Activated CD8-positive, alpha-beta T cell treated with anti-CD3 and anti-CD28 coated beads for 36 hours (primary cell): ENCODE measurements around the gene SVIL. TPM values are rescaled to one million over a fixed set of nuclear protein-coding genes. Genes with fewer than 3 reads are reported as not detected.

Source experiments
- ATAC-seq: fragments of 200-7000 bp; cut with Tn5 transposase; one replicate; pipeline ENCODE4 v1.10.0; 2021; ENCODE audit warnings: mild to moderate bottlenecking, moderate library complexity
- CTCF ChIA-PET: fragments of 350-600 bp; sonication (Branson Sonifier 250); formaldehyde crosslinking; loops from one replicate; lab custom pipeline; 2021; ENCODE audit warnings: antibody characterized with exemption; lab: Charles Lee
- POLR2A ChIA-PET: fragments of 350-600 bp; sonication (Branson Sonifier 250); formaldehyde crosslinking; loops from one replicate; lab custom pipeline; 2021; ENCODE audit warnings: antibody characterized with exemption; lab: Charles Lee
- DNase-seq: peaks from one replicate; pipeline ENCODE4 v3.0.0-alpha.2; 2020
- H3K27ac Mint-ChIP-seq: one replicate; pipeline ENCODE4 v1.8.0; 2021; ENCODE audit warnings: mild to moderate bottlenecking, mixed read lengths
- H3K27me3 Mint-ChIP-seq: one replicate; pipeline ENCODE4 v1.8.0; 2021; ENCODE audit warnings: mixed read lengths
- H3K36me3 Mint-ChIP-seq: one replicate; pipeline ENCODE4 v1.8.0; 2021; ENCODE audit warnings: low read depth, mixed read lengths
- H3K4me1 Mint-ChIP-seq: one replicate; pipeline ENCODE4 v1.8.0; 2021; ENCODE audit warnings: low read depth, mixed read lengths
- H3K4me3 Mint-ChIP-seq: one replicate; pipeline ENCODE4 v1.8.0; 2021; ENCODE audit warnings: mild to moderate bottlenecking, moderate library complexity, mixed read lengths
- H3K9me3 Mint-ChIP-seq: one replicate; pipeline ENCODE4 v1.8.0; 2021; ENCODE audit warnings: mixed read lengths
- intact Hi-C: fragments of 100-400 bp; cut with micrococcal nuclease; formaldehyde crosslinking; loops from one replicate; pipeline ENCODE4 v1.10.0; 2022
- total RNA-seq, 2 experiments: library from RNA; stranded (reverse); gene quantifications; one replicate each; pipeline ENCODE4 v1.2.3, GENCODE V29; 2021
- TF ChIP-seq, protein P1 (sequence below): fragments of 200-600 bp; IDR thresholded peaks from one replicate; pipeline ENCODE4 v1.8.0; 2022; ENCODE audit warnings: antibody characterized with exemption, mild to moderate bottlenecking

Gene SVIL
- total RNA-seq, 2 experiments from 2014 or later, result 7.9 to 8.9 TPM

DNA sequence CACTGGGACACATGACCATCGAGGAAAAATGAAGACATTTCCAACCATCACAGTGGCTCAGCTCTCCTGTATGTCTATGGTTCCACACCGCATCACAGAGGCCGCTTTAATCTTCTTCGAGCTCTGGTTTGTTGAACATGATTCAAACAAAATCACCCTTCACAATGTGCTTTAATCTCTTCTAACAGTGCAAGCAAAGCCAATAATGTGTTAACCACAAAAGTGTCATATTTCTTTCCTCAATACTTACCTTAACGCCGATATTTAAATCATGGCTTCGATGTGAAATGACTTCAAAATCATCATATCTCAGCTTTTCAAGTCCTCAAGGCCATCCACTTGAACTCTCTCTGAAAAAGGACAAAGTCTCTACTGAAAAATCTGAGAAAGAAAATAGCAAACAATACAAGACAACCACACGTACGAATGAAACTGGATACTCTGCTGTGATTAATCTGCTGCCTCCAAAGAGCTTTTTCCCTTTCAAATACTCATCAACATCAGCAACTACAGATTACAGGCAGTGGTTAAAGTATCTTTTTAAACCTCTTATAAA, 23.0 kb upstream of the SVIL start:
- ChIA-PET CTCF (interaction anchor here (0.7 to 3.6 kb wide), 5 partner anchors 10 to 79 kb away, joined by 3 to 16 read pairs (median 3); no protein-coding TSS in a partner anchor), POLR2A (interaction anchor here (0.9 to 1.2 kb wide), 3 partner anchors 10 to 77 kb away, joined by 3 to 5 read pairs (median 3); no protein-coding TSS in a partner anchor)
- Mint-ChIP-seq H3K36me3 (peaks cover 18% of the 10 kb centered on the region), H3K27me3 (peaks cover 3% of the 10 kb centered on the region), H3K4me3 (no peak overlapping the region), H3K27ac (no peak overlapping the region), H3K4me1 (peaks cover 34% of the 10 kb centered on the region), H3K9me3 (peaks cover 7% of the 10 kb centered on the region)
- intact Hi-C loops, result no loop called here
- peak; percentile 49 for DNase-seq
- ATAC-seq, result peak; percentile 46
- TF ChIP-seq, protein P1, sequence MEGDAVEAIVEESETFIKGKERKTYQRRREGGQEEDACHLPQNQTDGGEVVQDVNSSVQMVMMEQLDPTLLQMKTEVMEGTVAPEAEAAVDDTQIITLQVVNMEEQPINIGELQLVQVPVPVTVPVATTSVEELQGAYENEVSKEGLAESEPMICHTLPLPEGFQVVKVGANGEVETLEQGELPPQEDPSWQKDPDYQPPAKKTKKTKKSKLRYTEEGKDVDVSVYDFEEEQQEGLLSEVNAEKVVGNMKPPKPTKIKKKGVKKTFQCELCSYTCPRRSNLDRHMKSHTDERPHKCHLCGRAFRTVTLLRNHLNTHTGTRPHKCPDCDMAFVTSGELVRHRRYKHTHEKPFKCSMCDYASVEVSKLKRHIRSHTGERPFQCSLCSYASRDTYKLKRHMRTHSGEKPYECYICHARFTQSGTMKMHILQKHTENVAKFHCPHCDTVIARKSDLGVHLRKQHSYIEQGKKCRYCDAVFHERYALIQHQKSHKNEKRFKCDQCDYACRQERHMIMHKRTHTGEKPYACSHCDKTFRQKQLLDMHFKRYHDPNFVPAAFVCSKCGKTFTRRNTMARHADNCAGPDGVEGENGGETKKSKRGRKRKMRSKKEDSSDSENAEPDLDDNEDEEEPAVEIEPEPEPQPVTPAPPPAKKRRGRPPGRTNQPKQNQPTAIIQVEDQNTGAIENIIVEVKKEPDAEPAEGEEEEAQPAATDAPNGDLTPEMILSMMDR, result no peak

DNA sequence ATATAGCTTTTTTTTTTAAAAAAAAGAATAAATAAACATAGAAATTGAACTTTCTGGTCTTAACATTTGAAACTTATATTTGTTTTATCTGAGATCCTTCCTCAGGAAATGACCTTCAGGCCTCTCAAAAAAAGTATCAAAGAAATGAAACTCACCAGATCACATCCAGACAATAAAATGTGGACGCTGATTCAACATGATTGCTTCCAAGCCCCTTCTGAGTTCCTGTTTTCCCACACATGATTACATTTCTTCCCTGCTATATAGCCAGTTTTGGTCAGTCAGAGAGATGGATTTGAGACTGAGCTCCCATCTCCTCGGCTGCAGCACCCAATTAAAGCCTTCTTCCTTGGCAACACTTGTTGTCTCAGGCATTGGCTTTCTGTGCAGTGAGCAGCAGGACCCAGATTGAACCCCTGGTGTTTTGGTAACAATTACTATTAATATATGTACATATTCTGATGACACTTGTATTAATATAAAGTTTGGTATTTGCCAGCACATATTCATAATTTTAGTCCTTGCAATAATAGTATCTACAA, 21.8 kb upstream of the SVIL start:
- CTCF ChIA-PET, result interaction anchor here (3.6 kb wide), 1 partner anchor 9 kb away, joined by 16 read pairs; no protein-coding TSS in a partner anchor
- peaks cover 7% of the 10 kb centered on the region for H3K9me3 Mint-ChIP-seq
- TF ChIP-seq, protein P1, result no peak
- intact Hi-C loops, result no loop called here
- DNase-seq, result no peak
- no peak overlapping the region for H3K4me3 Mint-ChIP-seq
- H3K36me3 Mint-ChIP-seq, result peaks cover 19% of the 10 kb centered on the region
- peaks cover 3% of the 10 kb centered on the region for H3K27me3 Mint-ChIP-seq
- POLR2A ChIA-PET, result interaction anchor here (1.2 kb wide), 1 partner anchor 10 kb away, joined by 3 read pairs; no protein-coding TSS in a partner anchor
- ATAC-seq, result no peak
- peaks cover 34% of the 10 kb centered on the region for H3K4me1 Mint-ChIP-seq
- H3K27ac Mint-ChIP-seq, result no peak overlapping the region

- Mint-ChIP-seq H3K4me1 (peaks cover 23% of the 10 kb centered on the region), H3K4me3 (no peak overlapping the region), H3K9me3 (peaks cover 5% of the 10 kb centered on the region), H3K27me3 (no peaks in the 10 kb centered on the region), H3K27ac (no peak overlapping the region), H3K36me3 (peaks cover 17% of the 10 kb centered on the region)
- POLR2A ChIA-PET, result no interaction called here
- intact Hi-C loops, result no loop called here
- DNase-seq (no peak), ATAC-seq (no peak)
- CTCF ChIA-PET, result no interaction called here
- TF ChIP-seq, protein P1, result no peak
Observed at GRCh38 chr10:29652192-29652591, 17.4 kb upstream of the SVIL start.

DNA sequence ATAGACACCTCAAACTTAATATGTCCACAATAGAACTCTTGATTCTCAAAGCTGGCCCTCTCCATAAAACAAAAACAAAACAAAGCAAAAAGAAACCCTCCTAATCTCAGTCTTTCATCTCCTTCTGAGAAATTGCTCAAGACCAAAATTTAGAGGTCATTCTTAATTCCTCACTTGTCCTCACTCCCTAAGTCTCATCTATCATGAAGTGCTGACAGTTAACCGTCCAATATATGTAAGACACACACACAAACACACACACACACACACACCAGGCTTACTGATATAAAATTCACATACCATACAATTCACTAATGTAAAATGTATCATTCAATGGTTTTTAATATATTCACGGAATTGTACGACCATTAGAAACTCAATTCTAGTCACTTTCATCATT, 17.0 kb upstream of the SVIL start:
- Mint-ChIP-seq H3K27ac (no peak overlapping the region), H3K4me3 (no peak overlapping the region), H3K9me3 (peaks cover 4% of the 10 kb centered on the region), H3K27me3 (no peaks in the 10 kb centered on the region), H3K36me3 (peaks cover 13% of the 10 kb centered on the region), H3K4me1 (peaks cover 25% of the 10 kb centered on the region)
- CTCF ChIA-PET, result no interaction called here
- intact Hi-C loops, result no loop called here
- TF ChIP-seq, protein P1, result no peak
- DNase-seq (no peak), ATAC-seq (no peak)
- POLR2A ChIA-PET, result no interaction called here

DNA sequence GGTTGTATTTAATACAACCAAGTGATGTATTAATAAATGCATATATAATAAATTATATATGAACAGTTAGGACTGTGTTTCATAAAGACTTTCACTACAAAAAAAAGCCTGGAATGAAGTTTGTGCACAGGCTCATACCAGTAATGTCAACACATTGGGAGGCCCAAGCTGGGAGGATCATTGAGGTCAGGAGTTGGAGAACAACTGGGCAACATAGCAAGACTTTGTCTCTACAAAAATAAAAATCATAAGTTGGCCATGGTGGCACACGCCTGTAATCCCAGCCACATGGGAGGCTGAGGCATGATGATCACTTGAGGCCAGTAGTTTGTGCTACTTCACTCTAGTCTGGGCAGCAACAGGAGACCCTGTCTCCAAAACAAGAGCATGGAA, 15.8 kb upstream of the SVIL start:
- Mint-ChIP-seq H3K4me3 (no peak overlapping the region), H3K36me3 (peaks cover 6% of the 10 kb centered on the region), H3K4me1 (peaks cover 35% of the 10 kb centered on the region), H3K27ac (no peak overlapping the region), H3K27me3 (peaks cover 2% of the 10 kb centered on the region), H3K9me3 (no peaks in the 10 kb centered on the region)
- CTCF ChIA-PET, result no interaction called here
- TF ChIP-seq, protein P1, result no peak
- no peak for DNase-seq
- ATAC-seq, result no peak
- intact Hi-C loops, result no loop called here
- POLR2A ChIA-PET, result no interaction called here
